ENCODE measurements around the gene RBBP8NL.

The RBBP8NL gene

GRCh38 chr20:62368976-62369814 is 58.1 kb downstream of the RBBP8NL start:
- Histone ChIP-seq H3K36me3 (ENCODE audit: control insufficient read depth, insufficient read depth, low read length) (no peaks in the 10 kb centered on the region), H3K9me3 (ENCODE audit: control insufficient read depth, low read length) (no peaks in the 10 kb centered on the region), H3K4me1 (ENCODE audit: control insufficient read depth, insufficient read depth, low read length, poor library complexity, severe bottlenecking) (peaks cover 43% of the 10 kb centered on the region), H3K27ac (ENCODE audit: low read depth, low read length, severe bottlenecking) (peak overlapping the region; percentile 52), H3K4me3 (ENCODE audit: extremely low read depth, insufficient read depth, low read length, poor library complexity, severe bottlenecking) (peak overlapping the region; percentile 28)
- 3% methylated on average over 14 to 16 of the region's 28 CpGs for WGBS, 2 experiments (ENCODE audit: insufficient coverage in 2 of 2)

GRCh38 chr20:62368392-62368975 is 58.9 kb downstream of the RBBP8NL start:
- Histone ChIP-seq H3K27ac (ENCODE audit: low read depth, low read length, severe bottlenecking) (peak overlapping the region; percentile 52), H3K36me3 (ENCODE audit: control insufficient read depth, insufficient read depth, low read length) (no peaks in the 10 kb centered on the region), H3K9me3 (ENCODE audit: control insufficient read depth, low read length) (no peaks in the 10 kb centered on the region), H3K4me3 (ENCODE audit: extremely low read depth, insufficient read depth, low read length, poor library complexity, severe bottlenecking) (peak overlapping the region; percentile 28), H3K4me1 (ENCODE audit: control insufficient read depth, insufficient read depth, low read length, poor library complexity, severe bottlenecking) (peaks cover 50% of the 10 kb centered on the region)
- WGBS, 2 experiments (ENCODE audit: insufficient coverage in 2 of 2), result 0 to 3% methylated on average over 7 of the region's 15 CpGs

- no peak overlapping the region for H3K27ac ChIP-seq (ENCODE audit: low read depth, low read length, severe bottlenecking)
- H3K36me3 ChIP-seq (ENCODE audit: control insufficient read depth, insufficient read depth, low read length), result no peaks in the 10 kb centered on the region
- H3K4me1 ChIP-seq (ENCODE audit: control insufficient read depth, insufficient read depth, low read length, poor library complexity, severe bottlenecking), result peaks cover 57% of the 10 kb centered on the region
- no peaks in the 10 kb centered on the region for H3K9me3 ChIP-seq (ENCODE audit: control insufficient read depth, low read length)
- H3K4me3 ChIP-seq (ENCODE audit: extremely low read depth, insufficient read depth, low read length, poor library complexity, severe bottlenecking), result peak overlapping the region; percentile 28
- WGBS, 2 experiments (ENCODE audit: insufficient coverage in 2 of 2), result 3 to 4% methylated on average over 30 to 35 of the region's 37 CpGs
Observed at GRCh38 chr20:62367633-62368391, 59.5 kb downstream of the RBBP8NL start.

- 0 to 1% methylated on average over 42 to 43 of the region's 70 CpGs for WGBS, 2 experiments (ENCODE audit: insufficient coverage in 2 of 2)
- H3K36me3 ChIP-seq (ENCODE audit: control insufficient read depth, insufficient read depth, low read length), result no peaks in the 10 kb centered on the region
- peaks cover 60% of the 10 kb centered on the region for H3K4me1 ChIP-seq (ENCODE audit: control insufficient read depth, insufficient read depth, low read length, poor library complexity, severe bottlenecking)
- H3K4me3 ChIP-seq (ENCODE audit: extremely low read depth, insufficient read depth, low read length, poor library complexity, severe bottlenecking), result peak within 1 kb of the TSS; percentile 75
- H3K27ac ChIP-seq (ENCODE audit: low read depth, low read length, severe bottlenecking), result no peak within 1 kb of the TSS
- H3K9me3 ChIP-seq (ENCODE audit: control insufficient read depth, low read length), result no peaks in the 10 kb centered on the region
Observed at GRCh38 chr20:62367136-62367632, 60.2 kb downstream of the RBBP8NL start, which contains the start of gene LAMA5. Gene LAMA5, minus strand, starts transcription at chr20:62367312. Its CDS starts 67 bp downstream, at chr20:62367245.

- Histone ChIP-seq H3K36me3 (ENCODE audit: control insufficient read depth, insufficient read depth, low read length) (peaks cover 2% of the 10 kb centered on the region), H3K27ac (ENCODE audit: low read depth, low read length, severe bottlenecking) (no peak overlapping the region), H3K4me1 (ENCODE audit: control insufficient read depth, insufficient read depth, low read length, poor library complexity, severe bottlenecking) (peaks cover 67% of the 10 kb centered on the region), H3K9me3 (ENCODE audit: control insufficient read depth, low read length) (no peaks in the 10 kb centered on the region), H3K4me3 (ENCODE audit: extremely low read depth, insufficient read depth, low read length, poor library complexity, severe bottlenecking) (peak overlapping the region; percentile 75)
- WGBS, 2 experiments (ENCODE audit: insufficient coverage in 2 of 2), result 0 to 1% methylated on average over 55 to 64 of the region's 72 CpGs
Observed at GRCh38 chr20:62366370-62367135, 60.8 kb downstream of the RBBP8NL start.

- Histone ChIP-seq H3K9me3 (ENCODE audit: control insufficient read depth, low read length) (no peaks in the 10 kb centered on the region), H3K4me3 (ENCODE audit: extremely low read depth, insufficient read depth, low read length, poor library complexity, severe bottlenecking) (peak overlapping the region; percentile 75), H3K36me3 (ENCODE audit: control insufficient read depth, insufficient read depth, low read length) (peaks cover 4% of the 10 kb centered on the region), H3K27ac (ENCODE audit: low read depth, low read length, severe bottlenecking) (no peak overlapping the region), H3K4me1 (ENCODE audit: control insufficient read depth, insufficient read depth, low read length, poor library complexity, severe bottlenecking) (peaks cover 73% of the 10 kb centered on the region)
- WGBS, 2 experiments (ENCODE audit: insufficient coverage in 2 of 2), result 15 to 29% methylated on average over 5 of the region's 10 CpGs
Observed at GRCh38 chr20:62365814-62366369, 61.4 kb downstream of the RBBP8NL start.

GRCh38 chr20:62364911-62365736 is 62.2 kb downstream of the RBBP8NL start:
- Histone ChIP-seq H3K36me3 (ENCODE audit: control insufficient read depth, insufficient read depth, low read length) (peaks cover 4% of the 10 kb centered on the region), H3K27ac (ENCODE audit: low read depth, low read length, severe bottlenecking) (peak overlapping the region; percentile 81), H3K9me3 (ENCODE audit: control insufficient read depth, low read length) (no peaks in the 10 kb centered on the region), H3K4me1 (ENCODE audit: control insufficient read depth, insufficient read depth, low read length, poor library complexity, severe bottlenecking) (peaks cover 70% of the 10 kb centered on the region), H3K4me3 (ENCODE audit: extremely low read depth, insufficient read depth, low read length, poor library complexity, severe bottlenecking) (peak overlapping the region; percentile 75)
- WGBS, 2 experiments (ENCODE audit: insufficient coverage in 2 of 2), result 88 to 91% methylated on average over 23 to 27 of the region's 27 CpGs

- H3K27ac ChIP-seq (ENCODE audit: low read depth, low read length, severe bottlenecking), result peak overlapping the region; percentile 81
- H3K9me3 ChIP-seq (ENCODE audit: control insufficient read depth, low read length), result no peaks in the 10 kb centered on the region
- peaks cover 6% of the 10 kb centered on the region for H3K36me3 ChIP-seq (ENCODE audit: control insufficient read depth, insufficient read depth, low read length)
- H3K4me1 ChIP-seq (ENCODE audit: control insufficient read depth, insufficient read depth, low read length, poor library complexity, severe bottlenecking), result peaks cover 67% of the 10 kb centered on the region
- H3K4me3 ChIP-seq (ENCODE audit: extremely low read depth, insufficient read depth, low read length, poor library complexity, severe bottlenecking), result peak overlapping the region; percentile 2
- 82 to 88% methylated on average over 18 of the region's 22 CpGs for WGBS, 2 experiments (ENCODE audit: insufficient coverage in 2 of 2)
Observed at GRCh38 chr20:62363920-62364851, 63.2 kb downstream of the RBBP8NL start.
